ENCODE data around the gene FGF12. TPM values are rescaled to one million over a fixed set of nuclear protein-coding genes. Genes with fewer than 3 reads are reported as not detected.
"Not testable (repeated sequence)": the region's sequence is repeated elsewhere in the genome, so short reads cannot be mapped to it uniquely, and the experiment has no call there.

The FGF12 gene
- total RNA-seq, 2 experiments from 2014 or later: 0.06 to 1.7 TPM

- Histone ChIP-seq H3K79me2 (ENCODE audit: insufficient read depth, low read depth, low read length) (no peaks in the 10 kb centered on the region), H3K4me2 (ENCODE audit: low read length) (no peak overlapping the region), H3K9me2 (ENCODE audit: insufficient read depth, low read length) (no peaks in the 10 kb centered on the region), H3K4me3 (ENCODE audit: low read depth, low read length, poor library complexity, severe bottlenecking) (no peak overlapping the region), H3K9me3 (ENCODE audit: low read length) (no peaks in the 10 kb centered on the region), H2AFZ (ENCODE audit: low read length) (no peak overlapping the region), H4K20me1 (ENCODE audit: insufficient read depth, low read length) (no peaks in the 10 kb centered on the region), H3K36me3 (ENCODE audit: insufficient read depth, low read length) (no peaks in the 10 kb centered on the region), H3K4me1 (ENCODE audit: insufficient read depth, low read length, poor library complexity, severe bottlenecking) (no peaks in the 10 kb centered on the region), H3K27ac (ENCODE audit: low read depth, low read length, poor library complexity, severe bottlenecking) (no peak overlapping the region)
- TF ChIP-seq CTCF (conservative IDR thresholded peaks at IDR 0.05; ENCODE audit: low read length) (no peak), EZH2phosphoT487 (IDR thresholded peaks at IDR 0.05; ENCODE audit: borderline replicate concordance, low read depth, low read length) (no peak)
- ChIA-PET POLR2A (interaction anchor here (0.6 kb wide), 1 partner anchor 33 kb away, joined by 3 read pairs; no protein-coding TSS in a partner anchor), CTCF (ENCODE audit: unreplicated experiment) (no interaction called here)
- intact Hi-C loops (cut with micrococcal nuclease; ENCODE audit: unreplicated experiment): no loop called here
- no TSS peak for BruUV-seq (replicated peaks)
- no peak for DNase-seq (ENCODE audit: low spot score)
These were observed 20.4 kb upstream of the FGF12 start for GRCh38 chr3:192747746-192748145.

DNA sequence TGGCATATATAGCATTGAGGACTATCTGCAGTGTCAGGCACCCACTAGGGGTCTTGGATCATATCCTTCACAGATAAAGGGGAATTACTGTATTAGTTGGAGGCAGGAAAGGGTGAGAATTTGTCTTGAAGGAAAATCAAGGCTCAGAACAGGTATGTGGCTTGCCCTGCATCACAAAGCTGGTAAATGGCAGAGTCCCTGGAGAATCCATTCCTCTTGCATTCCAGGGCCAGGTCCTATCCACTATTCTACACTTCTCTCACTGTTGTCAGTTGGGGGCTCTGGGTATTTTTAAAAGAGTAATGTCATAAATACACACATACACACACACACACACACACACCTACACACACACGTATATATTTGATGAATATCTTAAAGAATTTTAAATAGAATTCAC lies 19.8 kb upstream of the FGF12 start:
- TF ChIP-seq CTCF (conservative IDR thresholded peaks at IDR 0.05; ENCODE audit: low read length): no peak
- TF ChIP-seq EZH2phosphoT487 (IDR thresholded peaks at IDR 0.05; ENCODE audit: borderline replicate concordance, low read depth, low read length): no peak
- H2AFZ ChIP-seq (ENCODE audit: low read length): no peak overlapping the region
- no peak for DNase-seq (ENCODE audit: low spot score)
- intact Hi-C loops (cut with micrococcal nuclease; ENCODE audit: unreplicated experiment): no loop called here
- BruUV-seq (replicated peaks): no TSS peak
- H3K4me3 ChIP-seq (ENCODE audit: low read depth, low read length, poor library complexity, severe bottlenecking): no peak overlapping the region
- ChIA-PET CTCF (ENCODE audit: unreplicated experiment) (no interaction called here), POLR2A (no interaction called here)
- H3K36me3 ChIP-seq (ENCODE audit: insufficient read depth, low read length): no peaks in the 10 kb centered on the region
- H4K20me1 ChIP-seq (ENCODE audit: insufficient read depth, low read length): no peaks in the 10 kb centered on the region
- no peak overlapping the region for H3K4me2 ChIP-seq (ENCODE audit: low read length)
- H3K4me1 ChIP-seq (ENCODE audit: insufficient read depth, low read length, poor library complexity, severe bottlenecking): no peaks in the 10 kb centered on the region
- no peak overlapping the region for H3K27ac ChIP-seq (ENCODE audit: low read depth, low read length, poor library complexity, severe bottlenecking)
- H3K79me2 ChIP-seq (ENCODE audit: insufficient read depth, low read depth, low read length): no peaks in the 10 kb centered on the region
- H3K9me3 ChIP-seq (ENCODE audit: low read length): no peaks in the 10 kb centered on the region
- H3K9me2 ChIP-seq (ENCODE audit: insufficient read depth, low read length): no peaks in the 10 kb centered on the region

GRCh38 chr3:192745150-192745549 lies 17.8 kb upstream of the FGF12 start:
- no peaks in the 10 kb centered on the region for H4K20me1 ChIP-seq (ENCODE audit: insufficient read depth, low read length)
- H3K9me2 ChIP-seq (ENCODE audit: insufficient read depth, low read length): no peaks in the 10 kb centered on the region
- TF ChIP-seq EZH2phosphoT487 (IDR thresholded peaks at IDR 0.05; ENCODE audit: borderline replicate concordance, low read depth, low read length) (no peak), CTCF (conservative IDR thresholded peaks at IDR 0.05; ENCODE audit: low read length) (no peak)
- H3K9me3 ChIP-seq (ENCODE audit: low read length): no peaks in the 10 kb centered on the region
- DNase-seq (ENCODE audit: low spot score): no peak
- CTCF ChIA-PET (ENCODE audit: unreplicated experiment): no interaction called here
- no peaks in the 10 kb centered on the region for H3K4me1 ChIP-seq (ENCODE audit: insufficient read depth, low read length, poor library complexity, severe bottlenecking)
- no peak overlapping the region for H3K4me3 ChIP-seq (ENCODE audit: low read depth, low read length, poor library complexity, severe bottlenecking)
- H3K36me3 ChIP-seq (ENCODE audit: insufficient read depth, low read length): no peaks in the 10 kb centered on the region
- H3K27ac ChIP-seq (ENCODE audit: low read depth, low read length, poor library complexity, severe bottlenecking): no peak overlapping the region
- no TSS peak for BruUV-seq (replicated peaks)
- H3K4me2 ChIP-seq (ENCODE audit: low read length): no peak overlapping the region
- intact Hi-C loops (cut with micrococcal nuclease; ENCODE audit: unreplicated experiment): no loop called here
- H3K79me2 ChIP-seq (ENCODE audit: insufficient read depth, low read depth, low read length): no peaks in the 10 kb centered on the region
- H2AFZ ChIP-seq (ENCODE audit: low read length): no peak overlapping the region
- POLR2A ChIA-PET: no interaction called here

DNA sequence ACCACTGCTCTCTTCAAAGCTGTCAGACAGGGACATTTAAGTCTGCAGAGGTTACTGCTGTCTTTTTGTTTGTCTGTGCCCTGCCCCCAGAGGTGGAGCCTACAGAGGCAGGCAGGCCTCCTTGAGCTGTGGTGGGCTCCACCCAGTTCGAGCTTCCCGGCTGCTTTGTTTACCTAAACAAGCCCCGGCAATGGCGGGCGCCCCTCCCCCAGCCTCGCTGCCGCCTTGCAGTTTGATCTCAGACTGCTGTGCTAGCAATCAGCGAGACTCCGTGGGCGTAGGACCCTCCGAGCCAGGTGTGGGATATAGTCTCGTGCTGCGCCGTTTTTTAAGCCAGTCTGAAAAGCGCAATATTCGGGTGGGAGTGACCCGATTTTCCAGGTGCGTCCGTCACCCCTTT lies 17.3 kb upstream of the FGF12 start:
- DNase-seq (ENCODE audit: low spot score); BruUV-seq (replicated peaks); intact Hi-C loops (cut with micrococcal nuclease; ENCODE audit: unreplicated experiment): not testable (repeated sequence)

More for the DNA sequence above, 17.3 kb upstream of the FGF12 start:
- H3K9me2 ChIP-seq (ENCODE audit: insufficient read depth, low read length); H3K4me1 ChIP-seq (ENCODE audit: insufficient read depth, low read length, poor library complexity, severe bottlenecking); CTCF ChIA-PET (ENCODE audit: unreplicated experiment); H3K4me2 ChIP-seq (ENCODE audit: low read length); H4K20me1 ChIP-seq (ENCODE audit: insufficient read depth, low read length); POLR2A ChIA-PET; H2AFZ ChIP-seq (ENCODE audit: low read length); H3K4me3 ChIP-seq (ENCODE audit: low read depth, low read length, poor library complexity, severe bottlenecking); H3K27ac ChIP-seq (ENCODE audit: low read depth, low read length, poor library complexity, severe bottlenecking); H3K36me3 ChIP-seq (ENCODE audit: insufficient read depth, low read length); H3K79me2 ChIP-seq (ENCODE audit: insufficient read depth, low read depth, low read length); H3K9me3 ChIP-seq (ENCODE audit: low read length): not testable (repeated sequence)

All from OCI-LY7 (cell line).